ENCODE data around the gene NECTIN2.
A peak's percentile ranks its signal among the peaks of the same experiment; 100 is the strongest.

The NECTIN2 gene

DNA sequence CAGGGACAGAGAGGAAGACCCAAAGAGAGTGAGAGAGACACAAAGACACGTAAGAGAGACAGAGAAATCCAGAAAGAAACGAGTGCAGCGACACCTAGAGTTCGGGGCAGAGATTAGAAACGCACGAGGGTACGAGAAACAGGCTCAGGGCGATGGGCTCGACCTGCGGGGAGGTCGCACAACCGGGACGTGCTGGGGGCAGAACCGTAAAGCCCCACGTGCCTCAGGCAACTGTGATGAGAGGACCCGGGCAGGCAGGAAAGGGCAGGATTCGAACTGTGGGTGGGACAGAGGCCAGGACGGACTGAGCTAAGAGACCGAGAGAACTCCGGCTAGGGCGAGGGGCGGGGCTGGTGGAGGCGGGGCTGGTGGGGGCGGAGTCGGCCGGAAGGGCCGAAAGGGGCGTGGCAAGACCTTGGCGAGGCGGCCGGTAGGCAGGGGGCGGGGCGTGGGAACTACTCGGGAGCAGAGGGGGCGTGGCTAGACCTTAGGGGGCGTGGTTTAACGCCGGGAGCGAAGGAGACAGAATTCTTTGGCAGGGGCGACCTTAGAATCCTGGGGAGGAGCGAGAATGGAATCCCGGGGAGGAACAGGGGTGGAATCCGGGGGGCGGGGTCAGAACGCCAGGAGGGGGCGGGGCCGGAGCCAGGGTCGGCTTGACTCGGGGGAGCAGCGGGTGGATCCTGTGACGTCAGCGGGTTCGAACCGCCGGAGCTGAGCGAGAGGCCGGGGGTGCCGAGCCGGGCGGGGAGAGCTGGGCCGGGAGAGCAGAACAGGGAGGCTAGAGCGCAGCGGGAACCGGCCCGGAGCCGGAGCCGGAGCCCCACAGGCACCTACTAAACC is at the start of gene NECTIN2:
Gene NECTIN2 (plus strand): TSS at position 686 of the 843 bp plus-strand sequence. CDS start 229 bp downstream, outside the sequence.
- peak; percentile 91 for DNase-seq (ENCODE audit: low read depth)
- H3K4me3 ChIP-seq (ENCODE audit: low read depth, low read length): peak within 1 kb of the TSS; percentile 95

- no peak for DNase-seq (ENCODE audit: low read depth)
- no peak overlapping the region for H3K4me3 ChIP-seq (ENCODE audit: low read depth, low read length)
Observed at GRCh38 chr19:44796701-44797115, 49.4 kb upstream of the NECTIN2 start.

- no peak overlapping the region for H3K4me3 ChIP-seq (ENCODE audit: low read depth, low read length)
- no peak for DNase-seq (ENCODE audit: low read depth)
Observed at GRCh38 chr19:44799627-44800346, 46.3 kb upstream of the NECTIN2 start.

DNA sequence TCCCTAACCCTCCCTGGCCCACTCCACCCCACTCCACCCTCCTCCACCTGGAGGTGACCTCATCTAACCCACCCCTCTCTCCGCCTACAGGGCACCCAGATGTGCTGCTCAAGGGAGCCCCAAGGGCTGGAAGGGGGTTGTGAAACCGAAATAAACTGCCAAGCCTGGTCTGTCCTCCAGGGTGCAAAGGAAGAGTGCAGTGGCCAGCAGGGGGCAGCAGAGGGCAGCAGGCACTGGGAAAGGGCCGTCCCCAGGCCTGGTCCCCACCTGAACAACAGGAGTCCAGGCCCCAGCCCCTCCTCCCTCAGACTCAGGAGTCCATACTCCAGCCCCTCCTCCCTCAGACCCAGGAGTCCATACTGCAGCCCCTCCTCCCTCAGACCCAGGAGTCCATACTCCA is 45.6 kb upstream of the NECTIN2 start:
- H3K4me3 ChIP-seq (ENCODE audit: low read depth, low read length): no peak overlapping the region

GRCh38 chr19:44803442-44804428 is 42.4 kb upstream of the NECTIN2 start:
- no peak overlapping the region for H3K4me3 ChIP-seq (ENCODE audit: low read depth, low read length)
- DNase-seq (ENCODE audit: low read depth): no peak

More for the DNA sequence above, 45.6 kb upstream of the NECTIN2 start:
- DNase-seq (ENCODE audit: low read depth): no peak

DNA sequence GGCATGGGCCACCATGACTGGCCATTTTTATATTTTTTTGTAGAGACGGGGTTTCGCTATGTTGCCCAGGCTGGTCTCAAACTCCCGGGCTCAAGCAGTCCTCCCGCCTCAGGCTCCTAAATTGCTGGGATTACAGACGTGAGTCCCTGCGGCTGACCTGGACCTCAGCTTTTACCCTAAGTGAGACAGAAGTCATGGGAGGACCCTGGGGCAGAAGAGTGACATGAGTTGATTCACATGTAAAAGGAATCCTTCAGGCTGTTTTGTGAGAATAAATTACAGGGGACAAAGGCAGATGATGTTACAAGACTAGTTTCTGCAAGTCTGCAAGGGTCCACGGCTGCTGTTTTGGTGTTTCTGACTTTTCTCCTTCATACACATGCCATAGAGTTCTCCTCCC is 39.8 kb upstream of the NECTIN2 start:
- DNase-seq (ENCODE audit: low read depth): no peak
- no peak overlapping the region for H3K4me3 ChIP-seq (ENCODE audit: low read depth, low read length)

- no peak for DNase-seq (ENCODE audit: low read depth)
- H3K4me3 ChIP-seq (ENCODE audit: low read depth, low read length): no peak overlapping the region
Observed at GRCh38 chr19:44807162-44807561, 38.9 kb upstream of the NECTIN2 start.

DNA sequence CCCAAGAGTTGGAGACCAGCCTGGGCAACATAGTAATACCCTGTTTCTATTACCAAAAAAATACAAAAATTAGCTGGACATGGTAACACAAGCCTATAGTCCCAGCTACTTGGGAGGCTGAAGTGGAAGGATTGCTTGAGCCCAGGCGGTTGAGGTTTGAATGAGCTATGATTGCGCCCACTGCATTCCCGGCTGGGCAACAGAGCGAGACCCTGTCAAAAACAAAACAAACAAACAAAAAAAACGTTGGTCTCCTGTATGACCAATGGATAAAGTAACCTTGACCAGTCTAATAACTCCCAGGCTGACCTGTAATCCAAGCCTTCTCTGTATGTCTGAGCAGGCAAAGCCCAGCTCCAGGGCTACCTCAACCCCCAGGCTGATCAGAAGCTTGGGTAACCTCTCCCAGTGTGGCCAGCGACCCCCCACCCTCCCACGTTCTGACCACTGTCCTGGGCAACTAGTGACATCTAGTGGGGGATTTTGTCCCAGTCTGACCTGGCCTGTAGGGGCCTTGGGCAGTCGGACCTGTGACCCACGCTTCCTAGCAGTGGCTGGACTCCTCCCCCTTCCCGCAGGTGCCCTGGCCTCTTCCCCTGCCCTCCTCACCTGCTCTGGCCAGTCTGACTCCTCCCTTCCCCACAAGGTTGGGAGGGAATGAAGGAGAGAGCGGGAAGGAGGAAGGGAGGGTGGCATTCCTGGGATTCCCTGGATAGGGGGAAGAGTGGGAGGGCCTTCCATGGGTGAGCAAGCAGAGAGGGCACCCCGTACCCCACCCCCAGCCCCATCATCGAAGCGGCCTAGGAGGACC is 38.2 kb upstream of the NECTIN2 start:
- DNase-seq (ENCODE audit: low read depth): no peak
- no peak overlapping the region for H3K4me3 ChIP-seq (ENCODE audit: low read depth, low read length)

GRCh38 chr19:44808463-44809371 is 37.4 kb upstream of the NECTIN2 start, which contains the start of gene BCAM:
Gene BCAM (plus strand): TSS chr19:44809103. CDS start chr19:44809125, 22 bp downstream.
- DNase-seq (ENCODE audit: low read depth): no peak
- peak within 1 kb of the TSS; percentile 64 for H3K4me3 ChIP-seq (ENCODE audit: low read depth, low read length)

DNA sequence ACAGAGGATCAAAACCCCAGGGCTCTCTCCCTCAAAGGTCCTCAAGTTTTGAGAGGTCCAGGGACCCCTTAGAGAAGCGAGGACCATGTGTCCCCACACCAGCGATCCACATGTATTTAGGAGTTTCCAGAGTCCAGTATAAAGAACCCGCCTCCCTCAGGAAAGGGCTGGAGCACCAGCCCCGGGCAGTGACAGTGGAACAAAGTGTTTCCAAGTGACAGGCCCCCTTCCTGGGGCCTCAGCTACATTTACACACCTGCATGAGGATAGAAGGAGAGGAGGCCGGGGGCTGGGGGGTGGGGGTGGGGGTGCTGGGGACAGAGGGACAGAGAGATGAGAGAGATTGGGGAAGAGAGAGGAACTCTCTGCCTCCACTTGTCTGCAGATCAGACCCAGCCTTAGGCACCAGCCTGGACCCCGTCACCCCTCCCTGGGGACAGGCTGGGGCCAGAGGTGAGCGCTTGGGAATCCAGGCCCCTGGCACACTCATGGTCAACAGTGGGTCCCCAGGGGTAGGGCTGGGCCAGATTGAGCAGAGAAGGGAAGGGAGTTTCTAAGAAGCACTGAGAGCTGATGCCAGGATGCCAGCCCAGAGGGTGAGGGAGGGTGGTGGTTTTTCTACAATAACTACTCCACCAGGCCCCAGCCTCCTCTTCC is 36.4 kb upstream of the NECTIN2 start:
- H3K4me3 ChIP-seq (ENCODE audit: low read depth, low read length): peak overlapping the region; percentile 64
- DNase-seq (ENCODE audit: low read depth): no peak

DNA sequence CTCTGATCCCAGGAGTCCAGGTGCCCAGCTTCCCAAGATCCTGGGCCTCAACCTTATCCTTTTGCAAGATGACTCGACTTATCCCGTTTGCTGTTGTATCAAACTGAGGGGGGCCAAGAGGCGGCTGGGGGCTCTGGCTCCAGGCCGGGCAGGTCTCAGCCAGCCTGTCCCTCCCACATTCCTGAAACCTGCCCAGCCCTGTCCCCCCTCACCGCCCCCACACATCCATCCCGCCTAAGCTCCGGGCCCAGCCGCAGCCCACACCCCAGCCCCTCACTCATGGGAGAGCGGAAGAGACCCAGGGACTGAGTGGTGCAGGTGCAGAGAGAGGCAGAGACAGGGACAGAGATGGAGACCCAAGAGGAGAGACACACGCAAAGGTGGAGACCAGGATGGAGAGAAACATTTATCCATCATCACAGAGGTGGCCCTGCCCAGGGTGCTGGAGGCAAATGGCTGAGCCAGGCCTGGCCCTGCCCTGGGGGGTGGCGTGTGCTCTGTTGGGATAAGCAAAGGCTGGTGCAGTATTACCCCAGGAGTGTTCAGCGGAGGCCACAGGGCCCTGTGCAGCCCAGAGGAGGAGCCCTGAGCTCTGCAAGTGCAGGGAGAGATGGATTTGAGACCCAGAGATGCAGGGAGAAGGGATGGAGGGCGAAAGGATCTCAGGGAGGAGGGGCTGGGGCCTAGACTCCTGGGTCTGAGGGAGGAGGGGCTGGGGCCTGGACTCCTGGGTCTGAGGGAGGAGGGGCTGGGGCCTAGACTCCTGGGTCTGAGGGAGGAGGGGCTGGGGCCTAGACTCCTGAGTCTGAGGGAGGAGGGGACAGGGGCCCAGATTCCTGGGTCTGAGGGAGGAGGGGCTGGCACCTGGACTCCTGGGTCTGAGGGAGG is 35.6 kb upstream of the NECTIN2 start:
- no peak overlapping the region for H3K4me3 ChIP-seq (ENCODE audit: low read depth, low read length)
- DNase-seq (ENCODE audit: low read depth): no peak

DNA sequence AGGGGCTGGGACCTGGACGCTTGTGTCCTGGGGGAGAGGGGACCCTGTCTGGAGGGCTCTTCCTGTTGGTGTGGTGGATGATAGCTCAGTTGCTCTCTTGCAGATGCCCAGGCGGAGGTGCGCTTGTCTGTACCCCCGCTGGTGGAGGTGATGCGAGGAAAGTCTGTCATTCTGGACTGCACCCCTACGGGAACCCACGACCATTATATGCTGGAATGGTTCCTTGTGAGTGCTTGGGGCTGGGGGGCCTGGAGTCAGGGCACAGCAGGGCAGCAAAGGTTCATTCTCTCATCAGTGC is 35.0 kb upstream of the NECTIN2 start:
- DNase-seq (ENCODE audit: low read depth): no peak

GRCh38 chr19:44812142-44812718 is 33.9 kb upstream of the NECTIN2 start:
- no peak for DNase-seq (ENCODE audit: low read depth)
- H3K4me3 ChIP-seq (ENCODE audit: low read depth, low read length): no peak overlapping the region

More for the DNA sequence above, 35.0 kb upstream of the NECTIN2 start:
- no peak overlapping the region for H3K4me3 ChIP-seq (ENCODE audit: low read depth, low read length)

DNA sequence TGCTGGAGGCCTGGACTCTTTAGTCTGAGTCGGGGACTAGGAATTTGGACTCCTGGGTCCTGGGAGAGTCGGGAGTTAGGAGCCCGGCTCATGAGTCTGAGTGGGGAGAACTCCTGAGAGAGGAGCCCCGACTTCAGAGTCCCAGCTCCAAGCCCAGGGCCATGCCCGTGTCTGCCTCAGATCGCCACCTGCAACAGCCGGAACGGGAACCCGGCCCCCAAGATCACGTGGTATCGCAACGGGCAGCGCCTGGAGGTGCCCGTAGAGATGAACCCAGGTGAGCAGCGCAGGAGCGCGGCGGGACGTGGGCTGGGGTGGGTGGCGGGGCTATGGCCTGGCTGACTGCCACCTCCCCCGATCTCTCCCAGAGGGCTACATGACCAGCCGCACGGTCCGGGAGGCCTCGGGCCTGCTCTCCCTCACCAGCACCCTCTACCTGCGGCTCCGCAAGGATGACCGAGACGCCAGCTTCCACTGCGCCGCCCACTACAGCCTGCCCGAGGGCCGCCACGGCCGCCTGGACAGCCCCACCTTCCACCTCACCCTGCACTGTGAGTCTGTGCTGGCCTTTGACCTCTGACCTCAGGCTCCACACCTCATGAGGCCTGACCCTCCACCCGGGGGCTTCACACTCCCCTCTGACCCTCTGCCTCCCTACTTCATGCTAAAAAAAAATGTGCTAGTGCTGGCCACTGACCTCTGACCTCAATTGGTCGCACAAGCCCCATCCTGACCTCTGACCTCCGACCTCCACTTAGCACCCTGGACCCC is 32.8 kb upstream of the NECTIN2 start:
- H3K4me3 ChIP-seq (ENCODE audit: low read depth, low read length): no peak overlapping the region
- no peak for DNase-seq (ENCODE audit: low read depth)

DNA sequence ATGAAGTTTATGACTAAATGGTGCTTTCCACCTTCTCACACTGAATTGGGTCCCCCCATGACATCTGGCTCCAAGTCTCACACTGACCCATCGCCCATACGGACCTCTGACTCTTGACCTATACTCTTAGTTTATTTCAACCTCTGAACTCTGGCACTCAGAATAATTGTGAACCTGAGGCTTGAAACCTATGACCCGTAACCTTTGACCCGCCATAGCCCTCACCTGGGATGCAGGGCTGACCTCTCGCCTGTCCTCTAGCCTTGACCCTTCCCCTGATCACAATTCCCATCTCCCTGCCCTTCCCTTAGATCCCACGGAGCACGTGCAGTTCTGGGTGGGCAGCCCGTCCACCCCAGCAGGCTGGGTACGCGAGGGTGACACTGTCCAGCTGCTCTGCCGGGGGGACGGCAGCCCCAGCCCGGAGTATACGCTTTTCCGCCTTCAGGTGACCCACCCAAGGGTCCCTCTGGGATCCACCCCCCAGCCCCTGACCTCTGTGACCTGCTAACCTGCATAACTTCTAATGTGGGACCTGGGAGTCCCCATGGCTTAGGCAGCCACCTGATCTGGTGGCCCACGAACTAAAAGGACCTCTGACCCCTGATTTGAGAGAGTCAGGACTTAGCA is 32.1 kb upstream of the NECTIN2 start:
- H3K4me3 ChIP-seq (ENCODE audit: low read depth, low read length): no peak overlapping the region
- DNase-seq (ENCODE audit: low read depth): no peak
